Ammon's horn (tissue), 1 donor: ENCODE measurements around the gene PCLO.
A peak's percentile ranks its signal among the peaks of the same experiment; 100 is the strongest.

Source experiments
- DNase-seq: peaks from one replicate; pipeline ENCODE4 v3.0.0-alpha.2; 2016; ENCODE audit warnings: low spot score

Gene PCLO

GRCh38 chr7:82839063-82839462, 323.6 kb downstream of the PCLO start:
- DNase-seq, result no peak

- no peak for DNase-seq
These were observed 324.4 kb downstream of the PCLO start for GRCh38 chr7:82838314-82838713.

- no peak for DNase-seq
These were observed 339.6 kb downstream of the PCLO start for GRCh38 chr7:82823073-82823472.

- no peak for DNase-seq
These were observed 341.6 kb downstream of the PCLO start for GRCh38 chr7:82821037-82821436.

- no peak for DNase-seq
These were observed 344.5 kb downstream of the PCLO start for GRCh38 chr7:82818171-82818570.

GRCh38 chr7:82816272-82816671, 346.4 kb downstream of the PCLO start:
- no peak for DNase-seq

GRCh38 chr7:82810558-82811259, 352.0 kb downstream of the PCLO start:
- DNase-seq, result peak; percentile 74

- no peak for DNase-seq
These were observed 354.1 kb downstream of the PCLO start for GRCh38 chr7:82808633-82809032.

- DNase-seq, result no peak
These were observed 357.1 kb downstream of the PCLO start for GRCh38 chr7:82805527-82805960.

GRCh38 chr7:82803411-82803810, 359.3 kb downstream of the PCLO start:
- no peak for DNase-seq

- DNase-seq, result no peak
These were observed 372.6 kb downstream of the PCLO start for GRCh38 chr7:82789883-82790609.

GRCh38 chr7:82778021-82778420, 384.7 kb downstream of the PCLO start:
- DNase-seq, result no peak

- DNase-seq, result no peak
These were observed 399.8 kb downstream of the PCLO start for GRCh38 chr7:82762880-82763279.

GRCh38 chr7:82760831-82761230, 401.9 kb downstream of the PCLO start:
- DNase-seq, result no peak

GRCh38 chr7:82760074-82760473, 402.6 kb downstream of the PCLO start:
- DNase-seq, result no peak

- no peak for DNase-seq
These were observed 406.8 kb downstream of the PCLO start for GRCh38 chr7:82755705-82756551.

- no peak for DNase-seq
These were observed 412.7 kb downstream of the PCLO start for GRCh38 chr7:82750007-82750406.

- DNase-seq, result no peak
These were observed 416.9 kb downstream of the PCLO start for GRCh38 chr7:82745820-82746219.

GRCh38 chr7:82745117-82745516, 417.6 kb downstream of the PCLO start:
- DNase-seq, result no peak

GRCh38 chr7:82742163-82742562, 420.5 kb downstream of the PCLO start:
- DNase-seq, result no peak

GRCh38 chr7:82741493-82741892, 421.2 kb downstream of the PCLO start:
- no peak for DNase-seq

GRCh38 chr7:82740246-82740848, 422.3 kb downstream of the PCLO start:
- peak; percentile 31 for DNase-seq
